ENCODE data around the gene TSPAN18.

GRCh38 chr11:44689265-44689664 is 37.5 kb upstream of the TSPAN18 start:
- TF ChIP-seq POLR2A (IDR thresholded peaks at IDR 0.05) = no peak
- TF ChIP-seq, protein P1, sequence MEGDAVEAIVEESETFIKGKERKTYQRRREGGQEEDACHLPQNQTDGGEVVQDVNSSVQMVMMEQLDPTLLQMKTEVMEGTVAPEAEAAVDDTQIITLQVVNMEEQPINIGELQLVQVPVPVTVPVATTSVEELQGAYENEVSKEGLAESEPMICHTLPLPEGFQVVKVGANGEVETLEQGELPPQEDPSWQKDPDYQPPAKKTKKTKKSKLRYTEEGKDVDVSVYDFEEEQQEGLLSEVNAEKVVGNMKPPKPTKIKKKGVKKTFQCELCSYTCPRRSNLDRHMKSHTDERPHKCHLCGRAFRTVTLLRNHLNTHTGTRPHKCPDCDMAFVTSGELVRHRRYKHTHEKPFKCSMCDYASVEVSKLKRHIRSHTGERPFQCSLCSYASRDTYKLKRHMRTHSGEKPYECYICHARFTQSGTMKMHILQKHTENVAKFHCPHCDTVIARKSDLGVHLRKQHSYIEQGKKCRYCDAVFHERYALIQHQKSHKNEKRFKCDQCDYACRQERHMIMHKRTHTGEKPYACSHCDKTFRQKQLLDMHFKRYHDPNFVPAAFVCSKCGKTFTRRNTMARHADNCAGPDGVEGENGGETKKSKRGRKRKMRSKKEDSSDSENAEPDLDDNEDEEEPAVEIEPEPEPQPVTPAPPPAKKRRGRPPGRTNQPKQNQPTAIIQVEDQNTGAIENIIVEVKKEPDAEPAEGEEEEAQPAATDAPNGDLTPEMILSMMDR (IDR thresholded peaks at IDR 0.05) = no peak

Measured in breast epithelium (tissue), 3 donors.